KMS-11 (cell line): ENCODE measurements around the gene HOXA13.

Experiments
- H2AFZ ChIP-seq: fragments of 200-600 bp; sonication (generic); 2 replicates; pipeline ENCODE4 v1.6.1; 2016; ENCODE audit warnings: antibody characterized with exemption, mixed run types, low read depth
- H3K27ac ChIP-seq: fragments of 200-600 bp; sonication (generic); 2 replicates; pipeline ENCODE4 v1.6.1; 2016; ENCODE audit warnings: mild to moderate bottlenecking, mixed run types
- H3K27me3 ChIP-seq: fragments of 200-600 bp; sonication (generic); 2 replicates; pipeline ENCODE4 v1.6.1; 2017; ENCODE audit warnings: mild to moderate bottlenecking, low read depth, mixed run types, moderate library complexity; ENCODE audit not compliant: insufficient read depth
- H3K36me3 ChIP-seq: fragments of 200-600 bp; sonication (generic); 2 replicates; pipeline ENCODE4 v1.6.1; 2017; ENCODE audit warnings: mild to moderate bottlenecking, mixed run types; ENCODE audit not compliant: insufficient read depth
- H3K4me1 ChIP-seq: fragments of 200-600 bp; sonication (generic); 2 replicates; pipeline ENCODE4 v1.6.1; 2016; ENCODE audit warnings: mild to moderate bottlenecking, low read depth, mixed run types; ENCODE audit not compliant: poor library complexity, severe bottlenecking
- H3K4me2 ChIP-seq: fragments of 200-600 bp; sonication (generic); 2 replicates; pipeline ENCODE4 v1.7.0; 2016; ENCODE audit warnings: mild to moderate bottlenecking, mixed run types
- H3K4me3 ChIP-seq: fragments of 200-600 bp; sonication (generic); IDR thresholded peaks from 2 replicates; pipeline ENCODE4 v1.6.1; 2017; ENCODE audit warnings: low read depth, low read length, mixed read lengths; ENCODE audit not compliant: insufficient read depth
- H3K79me2 ChIP-seq: fragments of 200-600 bp; sonication (generic); 2 replicates; pipeline ENCODE4 v1.6.1; 2016; ENCODE audit warnings: low read depth, mixed run types; ENCODE audit not compliant: insufficient read depth
- H3K9ac ChIP-seq: fragments of 200-600 bp; sonication (generic); 2 replicates; pipeline ENCODE4 v1.6.1; 2016; ENCODE audit warnings: mild to moderate bottlenecking, mixed run types
- H4K20me1 ChIP-seq: fragments of 200-600 bp; sonication (generic); 2 replicates; pipeline ENCODE4 v1.6.1; 2016; ENCODE audit warnings: mild to moderate bottlenecking, mixed run types; ENCODE audit not compliant: insufficient read depth
- TF ChIP-seq, protein P1 (sequence below): fragments of 200-600 bp; sonication (generic); conservative IDR thresholded peaks from 2 replicates; pipeline ENCODE4 v1.6.1; 2017; ENCODE audit warnings: low read depth, mild to moderate bottlenecking, antibody characterized with exemption, low read length, moderate library complexity, mixed read lengths

HOXA13 gene

DNA sequence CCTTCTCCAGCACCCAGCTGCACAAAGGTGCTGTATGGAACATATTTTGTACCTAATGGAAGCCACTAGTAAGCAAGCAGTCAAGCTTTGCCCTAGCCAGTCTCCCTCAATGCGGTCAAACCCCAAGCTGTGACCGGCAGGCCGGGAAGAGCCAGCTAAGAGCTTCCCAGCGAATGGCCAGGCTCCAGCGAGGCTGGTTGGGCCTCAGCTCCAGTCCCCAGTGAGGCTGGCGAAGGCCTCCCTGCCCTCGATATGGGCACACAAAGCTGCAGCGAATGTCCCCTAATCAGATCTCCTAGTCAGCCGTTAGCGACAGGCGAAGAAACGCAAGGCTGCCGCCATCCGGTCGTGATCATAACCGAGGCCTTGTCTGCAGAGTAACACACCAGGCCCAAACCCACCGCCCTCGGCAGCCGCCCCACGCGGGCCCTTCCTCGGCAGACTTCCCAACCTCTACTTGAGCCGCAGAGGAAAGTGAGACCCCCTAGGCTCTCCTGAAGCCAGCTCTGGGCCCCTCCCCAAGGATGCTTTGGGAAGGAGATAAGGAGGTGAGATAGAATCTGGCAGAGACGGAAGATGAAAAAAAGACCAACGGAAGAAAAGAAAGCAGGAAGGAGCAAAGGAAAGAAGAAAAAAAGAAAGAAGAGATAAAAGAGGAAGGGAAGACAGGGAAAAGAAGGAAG lies 31.5 kb downstream of the HOXA13 start:
- TF ChIP-seq, protein P1, sequence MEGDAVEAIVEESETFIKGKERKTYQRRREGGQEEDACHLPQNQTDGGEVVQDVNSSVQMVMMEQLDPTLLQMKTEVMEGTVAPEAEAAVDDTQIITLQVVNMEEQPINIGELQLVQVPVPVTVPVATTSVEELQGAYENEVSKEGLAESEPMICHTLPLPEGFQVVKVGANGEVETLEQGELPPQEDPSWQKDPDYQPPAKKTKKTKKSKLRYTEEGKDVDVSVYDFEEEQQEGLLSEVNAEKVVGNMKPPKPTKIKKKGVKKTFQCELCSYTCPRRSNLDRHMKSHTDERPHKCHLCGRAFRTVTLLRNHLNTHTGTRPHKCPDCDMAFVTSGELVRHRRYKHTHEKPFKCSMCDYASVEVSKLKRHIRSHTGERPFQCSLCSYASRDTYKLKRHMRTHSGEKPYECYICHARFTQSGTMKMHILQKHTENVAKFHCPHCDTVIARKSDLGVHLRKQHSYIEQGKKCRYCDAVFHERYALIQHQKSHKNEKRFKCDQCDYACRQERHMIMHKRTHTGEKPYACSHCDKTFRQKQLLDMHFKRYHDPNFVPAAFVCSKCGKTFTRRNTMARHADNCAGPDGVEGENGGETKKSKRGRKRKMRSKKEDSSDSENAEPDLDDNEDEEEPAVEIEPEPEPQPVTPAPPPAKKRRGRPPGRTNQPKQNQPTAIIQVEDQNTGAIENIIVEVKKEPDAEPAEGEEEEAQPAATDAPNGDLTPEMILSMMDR: no peak
- Histone ChIP-seq H3K27me3 (peaks cover 15% of the 10 kb centered on the region; the same call in 1 of the 2 replicates), H4K20me1 (no peaks in the 10 kb centered on the region), H3K4me3 (no peak overlapping the region), H3K4me1 (peaks cover 17% of the 10 kb centered on the region), H2AFZ (no peak overlapping the region), H3K9ac (no peak overlapping the region), H3K27ac (no peak overlapping the region), H3K4me2 (no peak overlapping the region), H3K79me2 (no peaks in the 10 kb centered on the region), H3K36me3 (no peaks in the 10 kb centered on the region)

DNA sequence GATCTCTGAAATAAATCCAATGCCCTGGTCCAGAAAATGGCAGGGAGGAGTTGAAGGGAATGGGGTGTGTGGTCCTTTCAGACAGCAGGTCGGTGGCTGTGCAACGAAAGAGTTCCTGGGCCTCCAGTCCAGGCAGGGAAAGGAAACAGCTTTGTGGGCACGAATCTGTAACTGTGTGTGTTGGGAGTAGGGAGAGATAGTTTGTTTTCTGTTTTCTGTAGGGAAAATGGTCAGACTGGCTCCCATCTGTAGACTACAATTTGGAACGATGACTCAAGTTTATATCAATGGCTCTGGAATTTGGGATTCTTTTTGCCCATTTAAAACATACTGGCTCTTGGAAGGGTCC lies 32.0 kb downstream of the HOXA13 start:
- Histone ChIP-seq H3K27ac (no peak overlapping the region), H3K36me3 (no peaks in the 10 kb centered on the region), H2AFZ (no peak overlapping the region), H3K4me2 (no peak overlapping the region), H3K4me3 (no peak overlapping the region), H3K27me3 (peaks cover 15% of the 10 kb centered on the region; the same call in 1 of the 2 replicates), H3K4me1 (peaks cover 17% of the 10 kb centered on the region), H4K20me1 (no peaks in the 10 kb centered on the region), H3K79me2 (no peaks in the 10 kb centered on the region), H3K9ac (no peak overlapping the region)
- TF ChIP-seq, protein P1: no peak

DNA sequence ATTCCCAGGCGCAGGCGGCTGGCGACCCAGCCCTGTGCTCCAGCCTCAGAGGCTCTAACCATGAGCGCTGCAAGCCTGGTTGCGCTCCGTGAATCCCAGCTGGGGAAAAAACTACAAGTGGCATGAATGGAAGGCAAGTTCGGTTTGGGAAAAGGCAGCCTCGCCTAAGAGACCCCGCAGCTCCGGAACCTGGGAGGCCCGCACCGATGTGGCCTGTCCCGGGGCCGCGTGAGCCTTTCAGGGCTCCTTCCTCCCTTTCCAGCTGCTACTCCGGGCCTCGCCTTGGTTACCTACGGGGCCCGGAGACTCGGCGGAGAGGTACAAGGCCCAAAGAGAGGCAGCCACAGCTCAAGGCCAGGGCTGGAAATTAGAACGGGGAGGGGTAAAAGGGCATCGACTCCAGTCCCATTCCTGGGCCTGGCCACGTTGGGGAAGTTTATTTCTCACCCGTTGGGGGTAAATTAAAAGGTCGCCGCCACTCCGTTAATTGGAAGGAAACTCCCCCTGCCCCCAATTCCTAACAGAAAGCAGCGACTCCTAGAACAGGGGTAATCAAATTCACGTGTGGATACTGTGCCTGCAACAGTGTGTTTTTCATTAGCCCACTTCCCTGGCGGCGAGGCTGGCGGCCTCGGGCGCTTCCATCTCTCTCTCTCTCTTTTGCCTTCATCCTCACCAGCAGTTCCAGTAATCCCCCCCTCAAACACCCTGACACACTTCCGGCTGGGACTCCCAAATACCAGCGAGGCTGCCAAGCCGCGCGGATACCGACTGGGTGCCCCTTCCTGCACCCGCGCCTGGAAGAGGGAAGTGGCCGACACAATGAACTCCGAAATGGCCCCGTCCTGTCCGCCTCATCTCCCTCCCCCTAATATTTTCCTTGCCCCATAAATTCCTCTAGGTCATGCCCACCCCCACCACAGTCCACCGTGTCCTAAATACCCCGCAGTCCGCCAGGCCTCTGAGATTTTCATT lies 33.1 kb downstream of the HOXA13 start:
- Histone ChIP-seq H3K9ac (no peak overlapping the region), H2AFZ (no peak overlapping the region), H4K20me1 (no peaks in the 10 kb centered on the region), H3K36me3 (no peaks in the 10 kb centered on the region), H3K4me2 (no peak overlapping the region), H3K27ac (no peak overlapping the region), H3K4me1 (peaks cover 11% of the 10 kb centered on the region), H3K4me3 (no peak overlapping the region), H3K79me2 (no peaks in the 10 kb centered on the region), H3K27me3 (peaks cover 9% of the 10 kb centered on the region; the same call in 1 of the 2 replicates)
- TF ChIP-seq, protein P1: no peak

DNA sequence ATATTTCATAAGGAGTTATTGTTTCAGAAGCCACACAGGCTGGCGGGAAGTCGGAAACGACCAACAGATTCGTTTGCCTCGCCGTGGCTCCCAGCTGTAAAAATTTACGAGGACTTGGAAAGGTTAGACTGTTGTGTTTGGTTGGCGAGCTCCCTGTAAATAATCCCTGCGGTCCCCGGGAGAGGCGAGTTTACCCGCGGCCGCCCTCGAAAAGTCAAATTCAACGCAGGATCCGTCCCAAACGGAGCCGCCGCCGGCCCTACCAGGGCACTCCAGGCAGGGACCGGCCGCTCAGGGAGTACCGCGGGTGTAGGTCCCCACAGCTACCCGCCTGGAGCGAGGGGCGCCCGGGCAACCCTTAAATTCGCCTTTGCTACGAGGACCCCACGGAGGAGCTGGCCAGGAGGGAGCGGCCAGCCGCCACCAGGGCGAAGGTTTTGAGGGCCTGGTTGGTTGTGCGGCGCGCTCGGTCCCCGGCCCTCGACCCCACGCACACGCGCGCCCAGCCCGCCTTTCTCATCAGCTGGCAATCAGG lies 33.8 kb downstream of the HOXA13 start:
- TF ChIP-seq, protein P1: no peak
- H3K4me3 ChIP-seq: no peak overlapping the region
- no peak overlapping the region for H3K27ac ChIP-seq
- no peak overlapping the region for H2AFZ ChIP-seq
- H4K20me1 ChIP-seq: no peaks in the 10 kb centered on the region
- no peaks in the 10 kb centered on the region for H3K79me2 ChIP-seq
- no peaks in the 10 kb centered on the region for H3K36me3 ChIP-seq
- peaks cover 6% of the 10 kb centered on the region; the same call in 1 of the 2 replicates for H3K27me3 ChIP-seq
- H3K4me2 ChIP-seq: no peak overlapping the region
- peaks cover 3% of the 10 kb centered on the region for H3K4me1 ChIP-seq
- no peak overlapping the region for H3K9ac ChIP-seq
